HEK293 (cell line): Measurements from ENCODE around the gene TRIM8.

Experiments
- ATF2 ChIP-seq: fragments of 450-650 bp; formaldehyde crosslinking; IDR thresholded peaks from 2 replicates; pipeline ENCODE4 v1.5.1; 2016; ENCODE audit warnings: missing biosample characterization, missing genetic modification characterization, low read depth
- CTCF ChIP-seq: fragments of 450-650 bp; formaldehyde crosslinking; IDR thresholded peaks from 2 replicates; pipeline ENCODE4 v1.5.1; 2016; ENCODE audit warnings: missing biosample characterization, missing genetic modification characterization
- HOXA7 ChIP-seq: sonication (generic); formaldehyde crosslinking; IDR thresholded peaks from 2 replicates; pipeline ENCODE4 v1.8.1; 2022; ENCODE audit warnings: missing genetic modification reagents, borderline replicate concordance
- KLF1 ChIP-seq: fragments of 450-650 bp; formaldehyde crosslinking; IDR thresholded peaks from 2 replicates; pipeline ENCODE4 v1.5.1; 2016; ENCODE audit warnings: missing biosample characterization, missing genetic modification characterization
- KLF7 ChIP-seq: fragments of 450-650 bp; formaldehyde crosslinking; IDR thresholded peaks from 2 replicates; pipeline ENCODE4 v1.5.1; 2016; ENCODE audit warnings: missing biosample characterization, missing genetic modification characterization, borderline replicate concordance
- SP7 ChIP-seq: fragments of 450-650 bp; formaldehyde crosslinking; IDR thresholded peaks from 2 replicates; pipeline ENCODE4 v1.5.1; 2016; ENCODE audit warnings: missing biosample characterization, missing genetic modification characterization
- ZFP37 ChIP-seq: fragments of 450-650 bp; formaldehyde crosslinking; IDR thresholded peaks from 2 replicates; pipeline ENCODE4 v1.5.1; 2016; ENCODE audit warnings: missing biosample characterization, missing genetic modification characterization
- ZNF302 ChIP-seq: fragments of 450-650 bp; formaldehyde crosslinking; IDR thresholded peaks from 2 replicates; pipeline ENCODE4 v1.5.1; 2016; ENCODE audit warnings: missing biosample characterization, missing genetic modification characterization, low read depth
- ZNF311 ChIP-seq: fragments of 450-650 bp; formaldehyde crosslinking; IDR thresholded peaks from 2 replicates; pipeline ENCODE4 v1.5.1; 2017; ENCODE audit warnings: missing biosample characterization, missing genetic modification characterization, borderline replicate concordance

GRCh38 chr10:102698894-102699293, 54.6 kb downstream of the TRIM8 start:
- no peak for TF ChIP-seq CTCF
- TF ChIP-seq KLF1 (tag by site-specific recombination) = no peak
- no peak for TF ChIP-seq ZNF311 (tag by site-specific recombination)
- no peak for TF ChIP-seq ZFP37
- TF ChIP-seq SP7 (tag by site-specific recombination) = no peak
- no peak for TF ChIP-seq ATF2 (tag by site-specific recombination)
- TF ChIP-seq ZNF302 (tag by site-specific recombination) = no peak
- no peak for TF ChIP-seq HOXA7 (CRISPR knock-in tag)
- TF ChIP-seq KLF7 (tag by site-specific recombination) = no peak
